Measurements from ENCODE around the gene PCSK5.
"Not testable (repeated sequence)": the region's sequence is repeated elsewhere in the genome, so short reads cannot be mapped to it uniquely, and the experiment has no call there.

Gene PCSK5

GRCh38 chr9:76022317-76022716 lies 131.8 kb downstream of the PCSK5 start:
- no peak for DNase-seq

GRCh38 chr9:76023715-76024195 lies 133.3 kb downstream of the PCSK5 start:
- no peak for DNase-seq

GRCh38 chr9:76025286-76025685 lies 134.8 kb downstream of the PCSK5 start:
- no peak for DNase-seq

GRCh38 chr9:76026796-76027195 lies 136.3 kb downstream of the PCSK5 start:
- DNase-seq: no peak

GRCh38 chr9:76027416-76027815 lies 136.9 kb downstream of the PCSK5 start:
- no peak for DNase-seq

GRCh38 chr9:76027861-76028260 lies 137.4 kb downstream of the PCSK5 start:
- DNase-seq: no peak

- DNase-seq: no peak
Measured at GRCh38 chr9:76032038-76032796, 141.7 kb downstream of the PCSK5 start.

- DNase-seq: no peak
Measured at GRCh38 chr9:76032797-76033373, 142.4 kb downstream of the PCSK5 start.

GRCh38 chr9:76034049-76034448 lies 143.6 kb downstream of the PCSK5 start:
- no peak for DNase-seq

GRCh38 chr9:76036762-76037161 lies 146.3 kb downstream of the PCSK5 start:
- no peak for DNase-seq

- DNase-seq: no peak
Measured at GRCh38 chr9:76037587-76038225, 147.2 kb downstream of the PCSK5 start.

- no peak for DNase-seq
Measured at GRCh38 chr9:76038431-76038830, 148.0 kb downstream of the PCSK5 start.

GRCh38 chr9:76044266-76044819 lies 153.9 kb downstream of the PCSK5 start:
- DNase-seq: no peak

GRCh38 chr9:76045221-76045620 lies 154.7 kb downstream of the PCSK5 start:
- no peak for DNase-seq

GRCh38 chr9:76049341-76049740 lies 158.9 kb downstream of the PCSK5 start:
- no peak for DNase-seq

- no peak for DNase-seq
Measured at GRCh38 chr9:76067696-76068095, 177.2 kb downstream of the PCSK5 start.

GRCh38 chr9:76077537-76077936 lies 187.1 kb downstream of the PCSK5 start:
- no peak for DNase-seq

- not testable (repeated sequence) for DNase-seq
Measured at GRCh38 chr9:76081281-76081680, 190.8 kb downstream of the PCSK5 start.

GRCh38 chr9:76082057-76082456 lies 191.6 kb downstream of the PCSK5 start:
- DNase-seq: no peak

GRCh38 chr9:76085596-76085995 lies 195.1 kb downstream of the PCSK5 start:
- no peak for DNase-seq

- DNase-seq: no peak
Measured at GRCh38 chr9:76086539-76086938, 196.1 kb downstream of the PCSK5 start.

- DNase-seq: no peak
Measured at GRCh38 chr9:76087976-76088375, 197.5 kb downstream of the PCSK5 start.

GRCh38 chr9:76090330-76090729 lies 199.9 kb downstream of the PCSK5 start:
- DNase-seq: no peak

GRCh38 chr9:76090909-76091308 lies 200.4 kb downstream of the PCSK5 start:
- DNase-seq: no peak
